Sigmoid colon (tissue), 4 donors: ENCODE measurements around the gene IREB2.

Source experiments
- CTCF ChIP-seq, 4 experiments: fragments of 450-650 bp in 3 of 4; fragments of 200-600 bp in 1 of 4; IDR thresholded peaks; one replicate each; pipeline ENCODE4 v1.5.1; 2016 to 2019; ENCODE audit warnings: antibody characterized with exemption in 4 of 4, mild to moderate bottlenecking in 3 of 4, moderate library complexity in 2 of 4
- POLR2A ChIP-seq, 2 donors: fragments of 450-650 bp; IDR thresholded peaks; one replicate each; pipeline ENCODE4 v1.6.1; 2016; ENCODE audit warnings: antibody characterized with exemption in 2 of 2, mild to moderate bottlenecking in 2 of 2, moderate library complexity in 2 of 2
- POLR2AphosphoS5 ChIP-seq, 4 donors: sonication (generic); formaldehyde crosslinking; IDR thresholded peaks; one replicate each; pipeline ENCODE4 v1.6.1; 2017; ENCODE audit warnings: antibody characterized with exemption in 4 of 4

GRCh38 chr15:78425643-78426042 lies 12.4 kb upstream of the IREB2 start:
- TF ChIP-seq CTCF (IDR thresholded peaks at IDR 0.05), result no peak
- no peak for TF ChIP-seq POLR2A (IDR thresholded peaks at IDR 0.05)
- no peak for TF ChIP-seq POLR2AphosphoS5 (IDR thresholded peaks at IDR 0.05)
